NCI-H774 (cell line): ENCODE measurements around the gene ZNF831.

Source experiments
- DNase-seq: peaks from one replicate; lab custom pipeline; 2025; lab: John Stamatoyannopoulos, UW

ZNF831 gene

DNA sequence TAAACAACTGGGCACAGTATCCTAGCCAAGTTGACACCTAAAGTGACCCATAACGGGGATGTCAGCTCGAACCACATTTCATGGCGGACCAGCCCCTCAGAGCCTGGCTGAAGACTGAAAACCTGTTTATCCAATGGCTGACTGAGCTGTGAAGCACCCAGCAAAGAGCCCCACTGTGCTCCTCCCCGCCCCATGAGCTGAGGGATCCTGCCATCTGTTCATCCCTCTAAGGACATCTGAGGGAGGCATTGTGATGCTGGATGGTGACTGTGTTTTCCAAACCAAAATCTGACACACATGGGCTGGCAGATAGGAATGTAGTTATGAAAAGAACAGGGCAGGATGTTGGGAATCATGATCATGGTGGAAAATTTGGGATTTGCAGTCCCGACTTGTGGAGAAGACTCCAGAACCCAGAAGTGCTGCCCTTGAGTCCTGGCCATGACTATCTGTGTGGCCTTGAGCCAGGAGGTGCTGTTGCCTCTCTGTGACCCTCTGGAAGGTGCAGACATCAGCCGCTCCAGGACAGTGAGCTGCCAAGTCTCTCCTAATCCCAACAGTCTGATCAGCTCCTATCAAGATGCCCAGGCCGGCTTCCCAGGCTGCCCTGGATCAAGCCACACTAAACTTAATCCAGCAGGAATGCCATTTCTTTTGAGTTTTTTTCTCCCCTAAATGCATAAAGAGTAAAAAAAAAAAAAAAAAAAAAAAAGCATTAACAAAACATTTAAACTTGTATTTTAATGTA, 142.5 kb downstream of the ZNF831 start:
- no peak for DNase-seq

DNA sequence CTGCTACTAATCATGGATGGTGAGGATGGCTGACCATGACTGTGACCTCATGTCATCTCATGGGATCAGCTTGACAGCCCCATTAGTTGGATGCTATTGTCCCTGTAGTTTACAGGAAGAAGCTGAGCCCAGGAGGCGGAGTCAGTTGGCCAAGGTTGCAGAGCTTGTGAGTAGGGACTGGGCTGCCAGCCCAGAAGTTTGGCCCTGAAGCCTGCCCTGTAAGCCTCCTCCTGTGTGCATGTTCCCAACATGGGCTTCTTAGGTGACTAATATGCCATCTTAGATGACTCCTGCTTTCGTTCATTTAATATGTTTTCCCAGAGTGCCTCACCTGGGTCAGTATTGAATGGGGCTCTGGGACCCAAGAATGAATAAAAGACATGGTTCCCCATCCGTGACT, 143.6 kb downstream of the ZNF831 start:
- no peak for DNase-seq
